ENCODE data around the gene EIF2AK3. TPM values are rescaled to one million over a fixed set of nuclear protein-coding genes. Genes with fewer than 3 reads are reported as not detected.

The EIF2AK3 gene
- total RNA-seq, 4 donors from 2014 or later: 6.4 to 52.7 (median 19.9) TPM

DNA sequence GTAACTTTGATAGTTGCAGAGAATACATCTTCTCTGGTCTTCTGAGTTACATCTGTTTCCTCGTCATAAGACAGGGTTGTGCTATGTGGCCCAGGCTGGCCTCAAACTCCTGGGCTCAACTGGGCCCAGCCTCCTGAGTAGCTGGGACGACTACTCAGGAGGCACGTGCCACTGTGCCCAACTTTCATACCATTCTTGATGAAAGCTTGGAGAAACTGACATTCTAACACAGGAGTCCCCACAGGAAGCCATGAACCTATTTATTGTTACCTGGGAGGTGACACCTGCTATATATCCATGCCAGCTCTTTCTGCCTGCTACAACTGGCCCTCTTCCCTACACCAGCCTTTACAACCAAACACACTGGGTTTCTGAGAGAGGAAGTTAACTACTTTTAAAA lies 19.1 kb downstream of the EIF2AK3 start:
- Histone ChIP-seq H3K27me3 (no peaks in the 10 kb centered on the region), H3K4me1 (no peaks in the 10 kb centered on the region), H3K27ac (no peak overlapping the region), H3K4me3 (no peak overlapping the region), H3K36me3 (no peaks in the 10 kb centered on the region), H3K9me3 (no peaks in the 10 kb centered on the region)
- no peak for DNase-seq
- intact Hi-C loops (cut with DNase I; ENCODE audit: low total_unique reads): no loop called here
- TF ChIP-seq POLR2A (IDR thresholded peaks at IDR 0.05): no peak
- TF ChIP-seq, protein P1, sequence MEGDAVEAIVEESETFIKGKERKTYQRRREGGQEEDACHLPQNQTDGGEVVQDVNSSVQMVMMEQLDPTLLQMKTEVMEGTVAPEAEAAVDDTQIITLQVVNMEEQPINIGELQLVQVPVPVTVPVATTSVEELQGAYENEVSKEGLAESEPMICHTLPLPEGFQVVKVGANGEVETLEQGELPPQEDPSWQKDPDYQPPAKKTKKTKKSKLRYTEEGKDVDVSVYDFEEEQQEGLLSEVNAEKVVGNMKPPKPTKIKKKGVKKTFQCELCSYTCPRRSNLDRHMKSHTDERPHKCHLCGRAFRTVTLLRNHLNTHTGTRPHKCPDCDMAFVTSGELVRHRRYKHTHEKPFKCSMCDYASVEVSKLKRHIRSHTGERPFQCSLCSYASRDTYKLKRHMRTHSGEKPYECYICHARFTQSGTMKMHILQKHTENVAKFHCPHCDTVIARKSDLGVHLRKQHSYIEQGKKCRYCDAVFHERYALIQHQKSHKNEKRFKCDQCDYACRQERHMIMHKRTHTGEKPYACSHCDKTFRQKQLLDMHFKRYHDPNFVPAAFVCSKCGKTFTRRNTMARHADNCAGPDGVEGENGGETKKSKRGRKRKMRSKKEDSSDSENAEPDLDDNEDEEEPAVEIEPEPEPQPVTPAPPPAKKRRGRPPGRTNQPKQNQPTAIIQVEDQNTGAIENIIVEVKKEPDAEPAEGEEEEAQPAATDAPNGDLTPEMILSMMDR (IDR thresholded peaks at IDR 0.05): no peak

DNA sequence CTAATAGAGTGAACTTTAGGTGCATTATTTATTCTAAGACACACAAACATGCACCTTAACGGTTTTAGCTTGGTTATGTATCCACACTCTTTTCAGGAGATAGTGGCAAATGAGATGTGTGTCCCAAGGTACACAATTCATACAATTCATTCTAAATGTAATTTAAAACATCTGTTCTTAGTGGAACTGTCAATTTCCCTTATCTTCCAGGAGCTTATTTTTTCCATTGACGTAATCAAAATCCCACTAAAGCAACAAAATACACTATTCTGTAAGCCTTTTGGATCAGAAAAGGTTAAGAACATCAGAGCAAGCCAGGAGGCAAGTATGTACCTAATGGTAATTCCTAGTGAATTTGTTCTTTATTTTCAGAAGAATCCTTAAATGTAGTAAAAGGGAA lies 19.8 kb downstream of the EIF2AK3 start:
- no peaks in the 10 kb centered on the region for H3K36me3 ChIP-seq
- no peak for DNase-seq
- no peak overlapping the region for H3K27ac ChIP-seq
- H3K4me1 ChIP-seq: no peaks in the 10 kb centered on the region
- H3K27me3 ChIP-seq: no peaks in the 10 kb centered on the region
- TF ChIP-seq, protein P1 (IDR thresholded peaks at IDR 0.05): no peak
- no peak for TF ChIP-seq POLR2A (IDR thresholded peaks at IDR 0.05)
- no peaks in the 10 kb centered on the region for H3K9me3 ChIP-seq
- H3K4me3 ChIP-seq: no peak overlapping the region
- intact Hi-C loops (cut with DNase I; ENCODE audit: low total_unique reads): no loop called here

DNA sequence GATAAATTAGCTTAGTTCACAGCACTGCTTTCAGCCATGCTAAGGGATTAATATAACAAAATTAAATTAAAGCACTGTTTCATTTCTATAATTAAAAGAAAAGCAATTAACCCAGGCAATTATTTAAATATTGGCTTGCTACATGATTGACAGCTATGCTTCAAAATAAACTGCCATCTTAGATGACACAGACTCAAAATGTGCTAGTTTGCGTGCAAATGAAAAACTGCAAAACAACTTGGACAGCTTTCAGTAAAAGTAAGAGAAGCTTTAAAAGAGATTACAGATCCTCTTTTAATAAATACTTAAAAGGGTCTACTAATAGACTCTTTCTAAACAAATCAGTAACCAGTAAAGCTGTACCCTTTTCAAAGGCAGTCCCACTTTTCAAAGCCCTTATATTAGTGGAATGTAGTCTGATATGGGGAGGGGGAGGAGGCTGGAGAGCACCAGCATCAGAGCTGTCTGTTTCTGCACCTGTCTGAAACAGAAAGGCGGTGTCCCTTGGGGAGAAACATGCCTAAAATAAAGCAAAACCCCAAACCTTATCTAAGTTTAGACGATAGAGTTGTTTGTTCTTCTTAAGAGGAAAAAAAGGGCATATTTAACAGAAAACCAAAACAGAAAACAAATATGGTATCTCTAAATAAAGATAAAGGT lies 20.8 kb downstream of the EIF2AK3 start:
- no peak for TF ChIP-seq POLR2A (IDR thresholded peaks at IDR 0.05)
- TF ChIP-seq, protein P1 (IDR thresholded peaks at IDR 0.05): no peak
- no peaks in the 10 kb centered on the region for H3K27me3 ChIP-seq
- H3K4me3 ChIP-seq: no peak overlapping the region
- intact Hi-C loops (cut with DNase I; ENCODE audit: low total_unique reads): no loop called here
- H3K36me3 ChIP-seq: no peaks in the 10 kb centered on the region
- H3K4me1 ChIP-seq: no peaks in the 10 kb centered on the region
- no peak for DNase-seq
- no peaks in the 10 kb centered on the region for H3K9me3 ChIP-seq
- no peak overlapping the region for H3K27ac ChIP-seq

DNA sequence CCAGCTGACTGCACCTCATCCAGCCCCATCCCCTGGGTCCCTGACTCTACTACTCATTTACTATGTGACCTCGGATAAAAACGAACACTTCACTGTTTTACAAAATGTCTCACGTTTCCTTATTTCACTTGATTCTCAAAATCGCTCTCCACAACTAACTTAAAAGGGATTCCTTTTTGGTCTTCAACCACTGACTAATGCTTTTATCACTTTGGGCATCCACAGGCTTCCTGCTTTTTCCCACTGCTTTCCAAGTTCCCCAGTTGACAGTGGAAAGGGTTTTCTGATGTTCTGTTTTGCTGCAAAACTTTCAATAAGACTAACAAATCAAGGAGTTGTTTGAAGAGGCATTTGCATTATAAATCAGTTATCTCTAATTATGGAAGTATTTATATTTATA lies 24.1 kb downstream of the EIF2AK3 start:
- Histone ChIP-seq H3K4me1 (peaks cover 0 to 4% of the 10 kb centered on the region in 2 donors), H3K27me3 (no peaks in the 10 kb centered on the region), H3K4me3 (no peak overlapping the region), H3K36me3 (no peaks in the 10 kb centered on the region), H3K9me3 (no peaks in the 10 kb centered on the region), H3K27ac (no peak overlapping the region)
- no peak for TF ChIP-seq POLR2A (IDR thresholded peaks at IDR 0.05)
- TF ChIP-seq, protein P1 (IDR thresholded peaks at IDR 0.05): no peak
- intact Hi-C loops (cut with DNase I; ENCODE audit: low total_unique reads): no loop called here
- no peak for DNase-seq

DNA sequence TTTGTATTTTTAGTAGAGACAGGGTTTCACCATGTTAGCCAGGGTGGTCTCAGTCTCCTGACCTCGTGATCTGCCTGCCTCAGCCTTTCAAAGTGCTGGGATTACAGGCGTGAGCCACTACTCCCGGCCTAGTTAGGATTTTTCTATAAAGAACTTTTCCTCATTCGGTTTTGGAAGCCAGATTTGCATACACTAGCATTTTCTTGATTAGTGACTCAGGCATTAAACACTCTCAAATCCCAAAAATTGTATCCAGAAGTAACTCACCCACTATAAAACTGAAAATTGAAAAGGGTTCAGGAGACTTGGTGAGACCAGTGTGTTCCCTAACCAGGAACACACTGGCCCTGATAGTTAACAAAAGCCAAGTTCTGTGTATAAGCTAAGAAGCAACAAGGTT lies 25.2 kb downstream of the EIF2AK3 start:
- DNase-seq: no peak
- Histone ChIP-seq H3K4me1 (peaks cover 0 to 4% of the 10 kb centered on the region in 2 donors), H3K27ac (no peak overlapping the region), H3K36me3 (no peaks in the 10 kb centered on the region), H3K9me3 (no peaks in the 10 kb centered on the region), H3K4me3 (no peak overlapping the region), H3K27me3 (no peaks in the 10 kb centered on the region)
- intact Hi-C loops (cut with DNase I; ENCODE audit: low total_unique reads): no loop called here
- TF ChIP-seq POLR2A (IDR thresholded peaks at IDR 0.05): no peak
- TF ChIP-seq, protein P1 (IDR thresholded peaks at IDR 0.05): no peak

Measured in uterus (tissue), 4 donors.